Measurements from ENCODE around the gene BOLA3. TPM values are rescaled to one million over a fixed set of nuclear protein-coding genes. Genes with fewer than 3 reads are reported as not detected.

Gene BOLA3
- total RNA-seq, 1 donor from 2014 or later, result 48.8 TPM

DNA sequence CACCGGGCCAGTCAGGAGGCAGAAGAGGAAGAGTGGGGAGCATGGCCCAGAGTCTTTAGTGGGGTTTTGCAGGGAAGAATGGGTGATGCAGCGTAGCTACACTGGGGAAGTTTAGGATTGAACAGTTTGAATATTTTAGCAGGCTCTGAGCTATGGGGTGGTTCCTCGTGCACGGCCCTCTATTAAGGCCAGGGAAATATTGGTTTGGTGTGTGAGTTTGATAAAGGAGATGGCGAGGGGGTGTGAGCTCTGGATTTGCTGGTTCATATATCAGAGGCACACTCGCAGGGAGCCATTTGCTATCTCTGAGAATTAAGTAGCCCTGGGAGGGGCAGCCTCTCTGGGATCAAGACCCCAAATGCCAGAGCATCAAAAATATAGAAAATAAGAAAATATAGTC lies 50.1 kb downstream of the BOLA3 start:
- Mint-ChIP-seq H3K36me3 (ENCODE audit: low read depth, unreplicated experiment) (peaks cover 30% of the 10 kb centered on the region), H3K27me3 (ENCODE audit: low read depth, unreplicated experiment) (no peaks in the 10 kb centered on the region), H3K27ac (ENCODE audit: unreplicated experiment) (no peak overlapping the region), H3K4me1 (ENCODE audit: low read depth, unreplicated experiment) (peaks cover 6% of the 10 kb centered on the region), H3K4me3 (ENCODE audit: unreplicated experiment) (no peak overlapping the region), H3K9me3 (ENCODE audit: unreplicated experiment) (no peaks in the 10 kb centered on the region)
- H4K20me1 ChIP-seq (ENCODE audit: insufficient read depth, low read length), result no peaks in the 10 kb centered on the region
- no peaks in the 10 kb centered on the region for H3K27me3 ChIP-seq (ENCODE audit: insufficient read depth, low read length)
- no peak for DNase-seq (ENCODE audit: low read depth)
- no peak overlapping the region for H2AFZ ChIP-seq (ENCODE audit: low read depth, low read length)
- H3K9me3 ChIP-seq (ENCODE audit: insufficient read depth, low read depth, low read length), result no peaks in the 10 kb centered on the region
- no peak for FAIRE-seq
- H3K36me3 ChIP-seq (ENCODE audit: insufficient read depth, low read length), result no peaks in the 10 kb centered on the region
- H3K27ac ChIP-seq (ENCODE audit: low read depth, low read length), result no peak overlapping the region
- TF ChIP-seq, protein P1, sequence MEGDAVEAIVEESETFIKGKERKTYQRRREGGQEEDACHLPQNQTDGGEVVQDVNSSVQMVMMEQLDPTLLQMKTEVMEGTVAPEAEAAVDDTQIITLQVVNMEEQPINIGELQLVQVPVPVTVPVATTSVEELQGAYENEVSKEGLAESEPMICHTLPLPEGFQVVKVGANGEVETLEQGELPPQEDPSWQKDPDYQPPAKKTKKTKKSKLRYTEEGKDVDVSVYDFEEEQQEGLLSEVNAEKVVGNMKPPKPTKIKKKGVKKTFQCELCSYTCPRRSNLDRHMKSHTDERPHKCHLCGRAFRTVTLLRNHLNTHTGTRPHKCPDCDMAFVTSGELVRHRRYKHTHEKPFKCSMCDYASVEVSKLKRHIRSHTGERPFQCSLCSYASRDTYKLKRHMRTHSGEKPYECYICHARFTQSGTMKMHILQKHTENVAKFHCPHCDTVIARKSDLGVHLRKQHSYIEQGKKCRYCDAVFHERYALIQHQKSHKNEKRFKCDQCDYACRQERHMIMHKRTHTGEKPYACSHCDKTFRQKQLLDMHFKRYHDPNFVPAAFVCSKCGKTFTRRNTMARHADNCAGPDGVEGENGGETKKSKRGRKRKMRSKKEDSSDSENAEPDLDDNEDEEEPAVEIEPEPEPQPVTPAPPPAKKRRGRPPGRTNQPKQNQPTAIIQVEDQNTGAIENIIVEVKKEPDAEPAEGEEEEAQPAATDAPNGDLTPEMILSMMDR (IDR thresholded peaks at IDR 0.05; ENCODE audit: insufficient read depth, low read depth, low read length), result no peak
- no peak for TF ChIP-seq EZH2 (IDR thresholded peaks at IDR 0.05; ENCODE audit: insufficient read depth, low read length)
- no peaks in the 10 kb centered on the region for H3K4me1 ChIP-seq (ENCODE audit: insufficient read depth, low read length)
- no peak overlapping the region for H3K9ac ChIP-seq (ENCODE audit: low read length)
- no peak overlapping the region for H3K4me2 ChIP-seq (ENCODE audit: low read length)
- H3K4me3 ChIP-seq (ENCODE audit: insufficient read depth, low read depth, low read length), result no peak overlapping the region
- H3K79me2 ChIP-seq (ENCODE audit: insufficient read depth, low read length), result no peaks in the 10 kb centered on the region

DNA sequence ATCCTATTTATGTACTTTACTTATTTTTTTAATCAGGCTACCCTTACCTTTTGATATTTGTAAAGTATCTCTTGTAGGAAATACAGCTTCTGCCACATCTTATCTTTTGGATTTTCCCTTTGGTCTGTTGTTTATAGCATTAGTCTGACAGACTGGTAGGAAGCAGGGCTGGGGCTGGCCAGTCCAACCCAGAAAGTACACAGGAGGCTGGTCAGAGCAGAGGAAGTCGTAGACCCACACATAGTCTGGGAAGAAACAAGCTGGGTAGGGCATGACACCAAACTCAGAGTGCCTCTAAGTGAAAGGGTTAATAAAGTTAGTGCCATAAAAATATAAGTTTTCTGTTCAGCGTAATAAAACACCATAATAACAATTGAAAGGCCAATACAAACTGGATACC lies 51.7 kb downstream of the BOLA3 start:
- Histone ChIP-seq H3K36me3 (ENCODE audit: insufficient read depth, low read length) (no peaks in the 10 kb centered on the region), H3K9ac (ENCODE audit: low read length) (no peak overlapping the region), H3K27ac (ENCODE audit: low read depth, low read length) (no peak overlapping the region), H3K79me2 (ENCODE audit: insufficient read depth, low read length) (no peaks in the 10 kb centered on the region), H3K27me3 (ENCODE audit: insufficient read depth, low read length) (no peaks in the 10 kb centered on the region), H2AFZ (ENCODE audit: low read depth, low read length) (no peak overlapping the region), H3K4me1 (ENCODE audit: insufficient read depth, low read length) (no peaks in the 10 kb centered on the region), H3K4me3 (ENCODE audit: insufficient read depth, low read depth, low read length) (no peak overlapping the region), H4K20me1 (ENCODE audit: insufficient read depth, low read length) (no peaks in the 10 kb centered on the region), H3K4me2 (ENCODE audit: low read length) (no peak overlapping the region), H3K9me3 (ENCODE audit: insufficient read depth, low read depth, low read length) (no peaks in the 10 kb centered on the region)
- no peak overlapping the region for H3K27ac Mint-ChIP-seq (ENCODE audit: unreplicated experiment)
- TF ChIP-seq EZH2 (IDR thresholded peaks at IDR 0.05; ENCODE audit: insufficient read depth, low read length), result no peak
- TF ChIP-seq, protein P1 (IDR thresholded peaks at IDR 0.05; ENCODE audit: insufficient read depth, low read depth, low read length), result no peak
- peaks cover 32% of the 10 kb centered on the region for H3K36me3 Mint-ChIP-seq (ENCODE audit: low read depth, unreplicated experiment)
- no peak overlapping the region for H3K4me3 Mint-ChIP-seq (ENCODE audit: unreplicated experiment)
- H3K9me3 Mint-ChIP-seq (ENCODE audit: unreplicated experiment), result no peaks in the 10 kb centered on the region
- no peaks in the 10 kb centered on the region for H3K27me3 Mint-ChIP-seq (ENCODE audit: low read depth, unreplicated experiment)
- FAIRE-seq (no peak), DNase-seq (ENCODE audit: low read depth) (no peak)
- H3K4me1 Mint-ChIP-seq (ENCODE audit: low read depth, unreplicated experiment), result peaks cover 12% of the 10 kb centered on the region

DNA sequence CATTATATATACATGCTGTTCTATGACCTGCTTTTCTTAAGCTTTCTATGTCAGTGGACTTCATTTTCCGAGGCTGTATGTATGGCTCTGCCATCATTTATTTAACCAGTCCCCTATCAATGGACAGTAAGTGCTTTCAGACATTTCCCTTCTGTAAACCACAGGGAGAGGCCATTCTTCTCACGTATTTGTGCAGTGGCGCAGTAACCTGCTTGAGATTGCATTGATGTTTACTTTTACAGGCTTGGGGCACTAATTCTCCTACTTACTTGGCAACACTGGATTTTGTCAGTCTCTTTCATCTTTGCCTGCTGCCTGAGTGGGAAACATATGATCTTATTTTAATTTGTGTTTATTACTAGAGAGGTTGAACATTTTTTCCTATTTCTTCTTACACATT lies 52.1 kb downstream of the BOLA3 start:
- no peak overlapping the region for H3K4me3 Mint-ChIP-seq (ENCODE audit: unreplicated experiment)
- no peak overlapping the region for H3K27ac Mint-ChIP-seq (ENCODE audit: unreplicated experiment)
- Histone ChIP-seq H3K4me3 (ENCODE audit: insufficient read depth, low read depth, low read length) (no peak overlapping the region), H4K20me1 (ENCODE audit: insufficient read depth, low read length) (no peaks in the 10 kb centered on the region), H3K4me1 (ENCODE audit: insufficient read depth, low read length) (no peaks in the 10 kb centered on the region), H3K9ac (ENCODE audit: low read length) (no peak overlapping the region), H3K79me2 (ENCODE audit: insufficient read depth, low read length) (no peaks in the 10 kb centered on the region), H2AFZ (ENCODE audit: low read depth, low read length) (no peak overlapping the region), H3K4me2 (ENCODE audit: low read length) (no peak overlapping the region), H3K9me3 (ENCODE audit: insufficient read depth, low read depth, low read length) (no peaks in the 10 kb centered on the region), H3K27ac (ENCODE audit: low read depth, low read length) (no peak overlapping the region), H3K36me3 (ENCODE audit: insufficient read depth, low read length) (no peaks in the 10 kb centered on the region), H3K27me3 (ENCODE audit: insufficient read depth, low read length) (no peaks in the 10 kb centered on the region)
- H3K27me3 Mint-ChIP-seq (ENCODE audit: low read depth, unreplicated experiment), result no peaks in the 10 kb centered on the region
- TF ChIP-seq, protein P1 (IDR thresholded peaks at IDR 0.05; ENCODE audit: insufficient read depth, low read depth, low read length), result no peak
- TF ChIP-seq EZH2 (IDR thresholded peaks at IDR 0.05; ENCODE audit: insufficient read depth, low read length), result no peak
- H3K36me3 Mint-ChIP-seq (ENCODE audit: low read depth, unreplicated experiment), result peaks cover 30% of the 10 kb centered on the region
- H3K9me3 Mint-ChIP-seq (ENCODE audit: unreplicated experiment), result no peaks in the 10 kb centered on the region
- no peak for FAIRE-seq
- DNase-seq (ENCODE audit: low read depth), result no peak
- peaks cover 12% of the 10 kb centered on the region for H3K4me1 Mint-ChIP-seq (ENCODE audit: low read depth, unreplicated experiment)
